Adrenal gland (tissue), 5 donors: ENCODE measurements around the gene CLSTN1.

Source experiments
- POLR2A ChIP-seq, 2 donors: fragments of 450-650 bp; IDR thresholded peaks; one replicate each; pipeline ENCODE4 v1.6.1; 2017; ENCODE audit warnings: antibody characterized with exemption in 2 of 2, mild to moderate bottlenecking in 2 of 2, moderate library complexity in 1 of 2
- TF ChIP-seq, protein P1 (sequence below), 6 experiments: fragments of 450-650 bp in 4 of 6; fragments of 200-600 bp in 2 of 6; sonication (generic) in 1 of 6; IDR thresholded peaks; 1 replicate in 5 of 6; 2 replicates in 1 of 6; pipeline versions ENCODE4 v1.5.1 to v1.8.0; 2016 to 2021; ENCODE audit warnings: antibody characterized with exemption in 6 of 6, mild to moderate bottlenecking in 2 of 6, moderate library complexity in 1 of 6
- donor health status: DM: no; HTN: no; CAD: no.

- TF ChIP-seq, protein P1, sequence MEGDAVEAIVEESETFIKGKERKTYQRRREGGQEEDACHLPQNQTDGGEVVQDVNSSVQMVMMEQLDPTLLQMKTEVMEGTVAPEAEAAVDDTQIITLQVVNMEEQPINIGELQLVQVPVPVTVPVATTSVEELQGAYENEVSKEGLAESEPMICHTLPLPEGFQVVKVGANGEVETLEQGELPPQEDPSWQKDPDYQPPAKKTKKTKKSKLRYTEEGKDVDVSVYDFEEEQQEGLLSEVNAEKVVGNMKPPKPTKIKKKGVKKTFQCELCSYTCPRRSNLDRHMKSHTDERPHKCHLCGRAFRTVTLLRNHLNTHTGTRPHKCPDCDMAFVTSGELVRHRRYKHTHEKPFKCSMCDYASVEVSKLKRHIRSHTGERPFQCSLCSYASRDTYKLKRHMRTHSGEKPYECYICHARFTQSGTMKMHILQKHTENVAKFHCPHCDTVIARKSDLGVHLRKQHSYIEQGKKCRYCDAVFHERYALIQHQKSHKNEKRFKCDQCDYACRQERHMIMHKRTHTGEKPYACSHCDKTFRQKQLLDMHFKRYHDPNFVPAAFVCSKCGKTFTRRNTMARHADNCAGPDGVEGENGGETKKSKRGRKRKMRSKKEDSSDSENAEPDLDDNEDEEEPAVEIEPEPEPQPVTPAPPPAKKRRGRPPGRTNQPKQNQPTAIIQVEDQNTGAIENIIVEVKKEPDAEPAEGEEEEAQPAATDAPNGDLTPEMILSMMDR (IDR thresholded peaks at IDR 0.05), result no peak
- no peak for TF ChIP-seq POLR2A (IDR thresholded peaks at IDR 0.05)
These were observed 37.6 kb upstream of the CLSTN1 start for GRCh38 chr1:9861360-9861759.
